Measurements from ENCODE around the gene ATP1B1. TPM values are rescaled to one million over a fixed set of nuclear protein-coding genes. Genes with fewer than 3 reads are reported as not detected.

ATP1B1 gene
- total and polyA plus RNA-seq, 2 experiments from 2014 or later: 51.0 to 73.4 TPM

DNA sequence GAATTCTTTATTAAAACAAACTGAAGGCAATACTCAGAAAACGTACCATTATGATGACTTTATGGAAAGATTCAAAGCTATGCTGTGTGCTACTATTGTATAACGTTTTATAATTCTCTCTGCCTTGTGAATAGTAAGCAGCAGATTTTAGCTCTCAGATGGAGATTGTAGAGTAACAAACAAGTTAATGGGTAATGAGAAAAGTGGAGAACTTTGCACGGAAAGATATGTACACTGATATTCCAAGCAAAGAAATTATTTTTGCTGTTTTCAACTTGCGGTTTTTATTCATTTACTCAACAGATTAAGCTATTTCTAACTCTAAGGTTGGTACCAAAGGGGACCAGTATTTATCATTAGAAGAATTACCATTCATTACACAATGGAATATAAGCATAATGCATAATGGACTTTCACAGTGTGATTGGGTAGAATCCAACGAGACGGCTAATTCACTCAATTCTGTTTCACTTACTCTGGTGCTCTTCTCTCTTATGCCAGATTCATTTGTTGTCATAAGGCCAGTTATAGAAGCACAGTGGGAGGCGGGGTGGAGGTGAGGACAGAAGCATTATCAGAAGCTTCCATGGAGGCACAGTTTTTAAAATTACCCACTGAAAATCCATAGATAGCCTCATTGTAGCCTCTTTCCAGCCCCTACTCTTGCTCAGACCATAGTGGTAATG, 38.6 kb downstream of the ATP1B1 start:
- TF ChIP-seq, protein P1, sequence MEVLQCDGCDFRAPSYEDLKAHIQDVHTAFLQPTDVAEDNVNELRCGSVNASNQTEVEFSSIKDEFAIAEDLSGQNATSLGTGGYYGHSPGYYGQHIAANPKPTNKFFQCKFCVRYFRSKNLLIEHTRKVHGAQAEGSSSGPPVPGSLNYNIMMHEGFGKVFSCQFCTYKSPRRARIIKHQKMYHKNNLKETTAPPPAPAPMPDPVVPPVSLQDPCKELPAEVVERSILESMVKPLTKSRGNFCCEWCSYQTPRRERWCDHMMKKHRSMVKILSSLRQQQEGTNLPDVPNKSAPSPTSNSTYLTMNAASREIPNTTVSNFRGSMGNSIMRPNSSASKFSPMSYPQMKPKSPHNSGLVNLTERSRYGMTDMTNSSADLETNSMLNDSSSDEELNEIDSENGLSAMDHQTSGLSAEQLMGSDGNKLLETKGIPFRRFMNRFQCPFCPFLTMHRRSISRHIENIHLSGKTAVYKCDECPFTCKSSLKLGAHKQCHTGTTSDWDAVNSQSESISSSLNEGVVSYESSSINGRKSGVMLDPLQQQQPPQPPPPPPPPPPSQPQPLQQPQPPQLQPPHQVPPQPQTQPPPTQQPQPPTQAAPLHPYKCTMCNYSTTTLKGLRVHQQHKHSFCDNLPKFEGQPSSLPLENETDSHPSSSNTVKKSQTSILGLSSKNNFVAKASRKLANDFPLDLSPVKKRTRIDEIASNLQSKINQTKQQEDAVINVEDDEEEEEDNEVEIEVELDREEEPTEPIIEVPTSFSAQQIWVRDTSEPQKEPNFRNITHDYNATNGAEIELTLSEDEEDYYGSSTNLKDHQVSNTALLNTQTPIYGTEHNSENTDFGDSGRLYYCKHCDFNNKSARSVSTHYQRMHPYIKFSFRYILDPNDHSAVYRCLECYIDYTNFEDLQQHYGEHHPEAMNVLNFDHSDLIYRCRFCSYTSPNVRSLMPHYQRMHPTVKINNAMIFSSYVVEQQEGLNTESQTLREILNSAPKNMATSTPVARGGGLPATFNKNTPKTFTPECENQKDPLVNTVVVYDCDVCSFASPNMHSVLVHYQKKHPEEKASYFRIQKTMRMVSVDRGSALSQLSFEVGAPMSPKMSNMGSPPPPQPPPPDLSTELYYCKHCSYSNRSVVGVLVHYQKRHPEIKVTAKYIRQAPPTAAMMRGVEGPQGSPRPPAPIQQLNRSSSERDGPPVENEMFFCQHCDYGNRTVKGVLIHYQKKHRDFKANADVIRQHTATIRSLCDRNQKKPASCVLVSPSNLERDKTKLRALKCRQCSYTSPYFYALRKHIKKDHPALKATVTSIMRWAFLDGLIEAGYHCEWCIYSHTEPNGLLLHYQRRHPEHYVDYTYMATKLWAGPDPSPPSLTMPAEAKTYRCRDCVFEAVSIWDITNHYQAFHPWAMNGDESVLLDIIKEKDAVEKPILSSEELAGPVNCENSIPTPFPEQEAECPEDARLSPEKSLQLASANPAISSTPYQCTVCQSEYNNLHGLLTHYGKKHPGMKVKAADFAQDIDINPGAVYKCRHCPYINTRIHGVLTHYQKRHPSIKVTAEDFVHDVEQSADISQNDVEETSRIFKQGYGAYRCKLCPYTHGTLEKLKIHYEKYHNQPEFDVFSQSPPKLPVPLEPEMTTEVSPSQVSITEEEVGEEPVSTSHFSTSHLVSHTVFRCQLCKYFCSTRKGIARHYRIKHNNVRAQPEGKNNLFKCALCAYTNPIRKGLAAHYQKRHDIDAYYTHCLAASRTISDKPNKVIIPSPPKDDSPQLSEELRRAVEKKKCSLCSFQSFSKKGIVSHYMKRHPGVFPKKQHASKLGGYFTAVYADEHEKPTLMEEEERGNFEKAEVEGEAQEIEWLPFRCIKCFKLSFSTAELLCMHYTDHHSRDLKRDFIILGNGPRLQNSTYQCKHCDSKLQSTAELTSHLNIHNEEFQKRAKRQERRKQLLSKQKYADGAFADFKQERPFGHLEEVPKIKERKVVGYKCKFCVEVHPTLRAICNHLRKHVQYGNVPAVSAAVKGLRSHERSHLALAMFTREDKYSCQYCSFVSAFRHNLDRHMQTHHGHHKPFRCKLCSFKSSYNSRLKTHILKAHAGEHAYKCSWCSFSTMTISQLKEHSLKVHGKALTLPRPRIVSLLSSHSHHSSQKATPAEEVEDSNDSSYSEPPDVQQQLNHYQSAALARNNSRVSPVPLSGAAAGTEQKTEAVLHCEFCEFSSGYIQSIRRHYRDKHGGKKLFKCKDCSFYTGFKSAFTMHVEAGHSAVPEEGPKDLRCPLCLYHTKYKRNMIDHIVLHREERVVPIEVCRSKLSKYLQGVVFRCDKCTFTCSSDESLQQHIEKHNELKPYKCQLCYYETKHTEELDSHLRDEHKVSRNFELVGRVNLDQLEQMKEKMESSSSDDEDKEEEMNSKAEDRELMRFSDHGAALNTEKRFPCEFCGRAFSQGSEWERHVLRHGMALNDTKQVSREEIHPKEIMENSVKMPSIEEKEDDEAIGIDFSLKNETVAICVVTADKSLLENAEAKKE (CRISPR knock-in tag; IDR thresholded peaks at IDR 0.05): no peak
- TF ChIP-seq STAT1 (IDR thresholded peaks at IDR 0.05; ENCODE audit: unreplicated experiment) (no peak), ZNF331 (CRISPR knock-in tag; IDR thresholded peaks at IDR 0.05; ENCODE audit: low read depth) (no peak), CREB1 (CRISPR knock-in tag; IDR thresholded peaks at IDR 0.05; ENCODE audit: low read depth) (no peak), NANOG (IDR thresholded peaks at IDR 0.05; ENCODE audit: borderline replicate concordance) (no peak), ZNF114 (CRISPR knock-in tag; IDR thresholded peaks at IDR 0.05) (no peak), EZH2phosphoT487 (IDR thresholded peaks at IDR 0.05; ENCODE audit: unreplicated experiment) (no peak), POLR2AphosphoS5 (IDR thresholded peaks at IDR 0.05; ENCODE audit: low read depth) (no peak), EZH2 (IDR thresholded peaks at IDR 0.05; ENCODE audit: low read depth, unreplicated experiment) (no peak), JUNB (IDR thresholded peaks at IDR 0.05; ENCODE audit: unreplicated experiment) (no peak)
- TF ChIP-seq, protein P2, sequence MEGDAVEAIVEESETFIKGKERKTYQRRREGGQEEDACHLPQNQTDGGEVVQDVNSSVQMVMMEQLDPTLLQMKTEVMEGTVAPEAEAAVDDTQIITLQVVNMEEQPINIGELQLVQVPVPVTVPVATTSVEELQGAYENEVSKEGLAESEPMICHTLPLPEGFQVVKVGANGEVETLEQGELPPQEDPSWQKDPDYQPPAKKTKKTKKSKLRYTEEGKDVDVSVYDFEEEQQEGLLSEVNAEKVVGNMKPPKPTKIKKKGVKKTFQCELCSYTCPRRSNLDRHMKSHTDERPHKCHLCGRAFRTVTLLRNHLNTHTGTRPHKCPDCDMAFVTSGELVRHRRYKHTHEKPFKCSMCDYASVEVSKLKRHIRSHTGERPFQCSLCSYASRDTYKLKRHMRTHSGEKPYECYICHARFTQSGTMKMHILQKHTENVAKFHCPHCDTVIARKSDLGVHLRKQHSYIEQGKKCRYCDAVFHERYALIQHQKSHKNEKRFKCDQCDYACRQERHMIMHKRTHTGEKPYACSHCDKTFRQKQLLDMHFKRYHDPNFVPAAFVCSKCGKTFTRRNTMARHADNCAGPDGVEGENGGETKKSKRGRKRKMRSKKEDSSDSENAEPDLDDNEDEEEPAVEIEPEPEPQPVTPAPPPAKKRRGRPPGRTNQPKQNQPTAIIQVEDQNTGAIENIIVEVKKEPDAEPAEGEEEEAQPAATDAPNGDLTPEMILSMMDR (conservative IDR thresholded peaks at IDR 0.05; ENCODE audit: low read depth in 2 of 2): no peak
- TF ChIP-seq, protein P3, sequence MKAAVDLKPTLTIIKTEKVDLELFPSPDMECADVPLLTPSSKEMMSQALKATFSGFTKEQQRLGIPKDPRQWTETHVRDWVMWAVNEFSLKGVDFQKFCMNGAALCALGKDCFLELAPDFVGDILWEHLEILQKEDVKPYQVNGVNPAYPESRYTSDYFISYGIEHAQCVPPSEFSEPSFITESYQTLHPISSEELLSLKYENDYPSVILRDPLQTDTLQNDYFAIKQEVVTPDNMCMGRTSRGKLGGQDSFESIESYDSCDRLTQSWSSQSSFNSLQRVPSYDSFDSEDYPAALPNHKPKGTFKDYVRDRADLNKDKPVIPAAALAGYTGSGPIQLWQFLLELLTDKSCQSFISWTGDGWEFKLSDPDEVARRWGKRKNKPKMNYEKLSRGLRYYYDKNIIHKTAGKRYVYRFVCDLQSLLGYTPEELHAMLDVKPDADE (IDR thresholded peaks at IDR 0.05): no peak
- TF ChIP-seq, protein P4, sequence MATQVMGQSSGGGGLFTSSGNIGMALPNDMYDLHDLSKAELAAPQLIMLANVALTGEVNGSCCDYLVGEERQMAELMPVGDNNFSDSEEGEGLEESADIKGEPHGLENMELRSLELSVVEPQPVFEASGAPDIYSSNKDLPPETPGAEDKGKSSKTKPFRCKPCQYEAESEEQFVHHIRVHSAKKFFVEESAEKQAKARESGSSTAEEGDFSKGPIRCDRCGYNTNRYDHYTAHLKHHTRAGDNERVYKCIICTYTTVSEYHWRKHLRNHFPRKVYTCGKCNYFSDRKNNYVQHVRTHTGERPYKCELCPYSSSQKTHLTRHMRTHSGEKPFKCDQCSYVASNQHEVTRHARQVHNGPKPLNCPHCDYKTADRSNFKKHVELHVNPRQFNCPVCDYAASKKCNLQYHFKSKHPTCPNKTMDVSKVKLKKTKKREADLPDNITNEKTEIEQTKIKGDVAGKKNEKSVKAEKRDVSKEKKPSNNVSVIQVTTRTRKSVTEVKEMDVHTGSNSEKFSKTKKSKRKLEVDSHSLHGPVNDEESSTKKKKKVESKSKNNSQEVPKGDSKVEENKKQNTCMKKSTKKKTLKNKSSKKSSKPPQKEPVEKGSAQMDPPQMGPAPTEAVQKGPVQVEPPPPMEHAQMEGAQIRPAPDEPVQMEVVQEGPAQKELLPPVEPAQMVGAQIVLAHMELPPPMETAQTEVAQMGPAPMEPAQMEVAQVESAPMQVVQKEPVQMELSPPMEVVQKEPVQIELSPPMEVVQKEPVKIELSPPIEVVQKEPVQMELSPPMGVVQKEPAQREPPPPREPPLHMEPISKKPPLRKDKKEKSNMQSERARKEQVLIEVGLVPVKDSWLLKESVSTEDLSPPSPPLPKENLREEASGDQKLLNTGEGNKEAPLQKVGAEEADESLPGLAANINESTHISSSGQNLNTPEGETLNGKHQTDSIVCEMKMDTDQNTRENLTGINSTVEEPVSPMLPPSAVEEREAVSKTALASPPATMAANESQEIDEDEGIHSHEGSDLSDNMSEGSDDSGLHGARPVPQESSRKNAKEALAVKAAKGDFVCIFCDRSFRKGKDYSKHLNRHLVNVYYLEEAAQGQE (IDR thresholded peaks at IDR 0.05; ENCODE audit: unreplicated experiment): no peak

More for the DNA sequence above, 38.6 kb downstream of the ATP1B1 start:
- H3K36me3 Mint-ChIP-seq (ENCODE audit: low read depth): no peaks in the 10 kb centered on the region
- no peak overlapping the region for H3K4me3 Mint-ChIP-seq
- Histone ChIP-seq H2AFZ (no peak overlapping the region), H4K20me1 (replicated peaks; ENCODE audit: insufficient read depth) (no peaks in the 10 kb centered on the region), H3K4me2 (no peak overlapping the region), H3K79me2 (replicated peaks; ENCODE audit: insufficient read depth) (no peaks in the 10 kb centered on the region), H3K4me1 (ENCODE audit: insufficient read depth) (no peaks in the 10 kb centered on the region), H3K36me3 (ENCODE audit: insufficient read depth) (no peaks in the 10 kb centered on the region), H3K4me3 (no peak overlapping the region), H3F3A (replicated peaks; ENCODE audit: low read depth) (no peaks in the 10 kb centered on the region), H3K27me3 (ENCODE audit: insufficient read depth) (no peaks in the 10 kb centered on the region), H3K27ac (ENCODE audit: low read depth) (no peak overlapping the region), H3K9me2 (ENCODE audit: insufficient read depth) (no peaks in the 10 kb centered on the region)
- ATAC-seq (no peak), DNase-seq (ENCODE audit: low spot score) (no peak)
- peaks cover 12% of the 10 kb centered on the region; the same call in 2 of the 3 replicates for H3K4me1 Mint-ChIP-seq
- no peak overlapping the region; the same call in 1 of the 2 replicates for H3K27ac Mint-ChIP-seq
- no peaks in the 10 kb centered on the region for H3K9me3 Mint-ChIP-seq
- H3K27me3 Mint-ChIP-seq (ENCODE audit: insufficient read depth, low read depth, poor library complexity): no peaks in the 10 kb centered on the region

Data from GM23338 (cell line).